Lower lobe of right lung (tissue), 2 donors: ENCODE measurements around the gene KIF6. TPM values are rescaled to one million over a fixed set of nuclear protein-coding genes. Genes with fewer than 3 reads are reported as not detected.
"Not testable (repeated sequence)": the region's sequence is repeated elsewhere in the genome, so short reads cannot be mapped to it uniquely, and the experiment has no call there.

Source experiments
- ATAC-seq, 2 donors: fragments of 200-7000 bp; cut with Tn5 transposase; one replicate each; pipeline ENCODE4 v1.9.1; 2020 to 2022; ENCODE audit warnings: mild to moderate bottlenecking in 2 of 2, moderate library complexity in 2 of 2
- DNase-seq: peaks from one replicate; pipeline ENCODE4 v3.0.0-alpha.2; 2020
- H3K27ac ChIP-seq: fragments of 200-600 bp; one replicate; pipeline ENCODE4 v1.8.0; 2022
- H3K27me3 ChIP-seq: fragments of 200-600 bp; one replicate; pipeline ENCODE4 v1.8.0; 2022; ENCODE audit warnings: low read depth
- H3K36me3 ChIP-seq: fragments of 200-600 bp; one replicate; pipeline ENCODE4 v1.8.0; 2022; ENCODE audit warnings: mild to moderate bottlenecking
- H3K4me1 ChIP-seq: fragments of 200-600 bp; one replicate; pipeline ENCODE4 v1.8.0; 2022
- H3K4me3 ChIP-seq: fragments of 200-600 bp; one replicate; pipeline ENCODE4 v1.8.0; 2022; ENCODE audit warnings: mild to moderate bottlenecking
- H3K9me3 ChIP-seq: fragments of 200-600 bp; one replicate; pipeline ENCODE4 v1.8.0; 2022
- CTCF ChIP-seq: fragments of 200-600 bp; IDR thresholded peaks from one replicate; pipeline ENCODE4 v1.8.0; 2022; ENCODE audit warnings: antibody characterized with exemption, mild to moderate bottlenecking
- intact Hi-C: fragments of 100-400 bp; cut with DNase I; formaldehyde crosslinking; loops from one replicate; pipeline ENCODE4 v1.11.0; 2022
- total RNA-seq: library from RNA; stranded (reverse); fragmentation: NEBNext Ultra II Directional; extraction: Animal tissue kit (Norgen Biotek cat#: 25700); gene quantifications from one replicate; pipeline ENCODE4 v1.2.1, GENCODE V29; 2021
- donor health status: DM: no; HTN: yes; CAD: no; lungs with severe emphysema.

KIF6 gene
- total RNA-seq, 1 donor from 2014 or later, result 2.5 TPM

GRCh38 chr6:39731565-39731964 lies 6.4 kb upstream of the KIF6 start:
- TF ChIP-seq CTCF, result no peak
- ATAC-seq, result no peak

GRCh38 chr6:39729945-39730344 lies 4.7 kb upstream of the KIF6 start:
- no peaks in the 10 kb centered on the region for H3K36me3 ChIP-seq
- no peaks in the 10 kb centered on the region for H3K4me1 ChIP-seq
- no peak overlapping the region for H3K4me3 ChIP-seq
- no peaks in the 10 kb centered on the region for H3K9me3 ChIP-seq
- no peaks in the 10 kb centered on the region for H3K27me3 ChIP-seq
- DNase-seq (no peak), ATAC-seq (no peak)
- intact Hi-C loops, result no loop called here
- TF ChIP-seq CTCF, result no peak
- H3K27ac ChIP-seq, result no peak overlapping the region

More at GRCh38 chr6:39731565-39731964, 6.4 kb upstream of the KIF6 start:
- Histone ChIP-seq H3K27ac (no peak overlapping the region), H3K9me3 (no peaks in the 10 kb centered on the region), H3K36me3 (no peaks in the 10 kb centered on the region), H3K27me3 (no peaks in the 10 kb centered on the region), H3K4me3 (no peak overlapping the region), H3K4me1 (no peaks in the 10 kb centered on the region)
- DNase-seq, result no peak
- intact Hi-C loops, result no loop called here

- H3K27me3 ChIP-seq, result no peaks in the 10 kb centered on the region
- H3K9me3 ChIP-seq, result no peaks in the 10 kb centered on the region
- intact Hi-C loops, result no loop called here
- no peaks in the 10 kb centered on the region for H3K4me1 ChIP-seq
- DNase-seq (no peak), ATAC-seq (no peak)
- peak overlapping the region; percentile 85 for H3K4me3 ChIP-seq
- no peak for TF ChIP-seq CTCF
- no peak overlapping the region for H3K27ac ChIP-seq
- H3K36me3 ChIP-seq, result no peaks in the 10 kb centered on the region
These were observed 407 bp upstream of the KIF6 start for GRCh38 chr6:39725632-39725997.

GRCh38 chr6:39723350-39723749 lies 1.9 kb downstream of the KIF6 start:
- H3K9me3 ChIP-seq, H3K27ac ChIP-seq, intact Hi-C loops, H3K4me1 ChIP-seq, DNase-seq, H3K27me3 ChIP-seq, H3K4me3 ChIP-seq, H3K36me3 ChIP-seq, ATAC-seq: not testable (repeated sequence)

GRCh38 chr6:39714802-39715201 lies 10.4 kb downstream of the KIF6 start:
- no peak for DNase-seq
- H3K36me3 ChIP-seq, result no peaks in the 10 kb centered on the region
- no peak for TF ChIP-seq CTCF
- H3K9me3 ChIP-seq, result no peaks in the 10 kb centered on the region
- no peaks in the 10 kb centered on the region for H3K27me3 ChIP-seq
- intact Hi-C loops, result no loop called here
- ATAC-seq, result no peak
- no peak overlapping the region for H3K4me3 ChIP-seq
- H3K27ac ChIP-seq, result no peak overlapping the region
- H3K4me1 ChIP-seq, result no peaks in the 10 kb centered on the region

- Histone ChIP-seq H3K4me1 (no peaks in the 10 kb centered on the region), H3K36me3 (no peaks in the 10 kb centered on the region), H3K27ac (no peak overlapping the region), H3K4me3 (no peak overlapping the region), H3K9me3 (no peaks in the 10 kb centered on the region), H3K27me3 (no peaks in the 10 kb centered on the region)
- intact Hi-C loops, result no loop called here
- no peak for TF ChIP-seq CTCF
- ATAC-seq (no peak), DNase-seq (no peak)
These were observed 17.1 kb downstream of the KIF6 start for GRCh38 chr6:39707962-39708683.
